ENCODE data around the gene OR5AU1. TPM values are rescaled to one million over a fixed set of nuclear protein-coding genes. Genes with fewer than 3 reads are reported as not detected.
A peak's percentile ranks its signal among the peaks of the same experiment; 100 is the strongest.

Gene OR5AU1
- total and polyA plus RNA-seq, 2 of the 13 experiments (the other 11 are each of a cell fraction or from before 2014, with no cell fraction given), result not detected

- TF ChIP-seq, protein P1, sequence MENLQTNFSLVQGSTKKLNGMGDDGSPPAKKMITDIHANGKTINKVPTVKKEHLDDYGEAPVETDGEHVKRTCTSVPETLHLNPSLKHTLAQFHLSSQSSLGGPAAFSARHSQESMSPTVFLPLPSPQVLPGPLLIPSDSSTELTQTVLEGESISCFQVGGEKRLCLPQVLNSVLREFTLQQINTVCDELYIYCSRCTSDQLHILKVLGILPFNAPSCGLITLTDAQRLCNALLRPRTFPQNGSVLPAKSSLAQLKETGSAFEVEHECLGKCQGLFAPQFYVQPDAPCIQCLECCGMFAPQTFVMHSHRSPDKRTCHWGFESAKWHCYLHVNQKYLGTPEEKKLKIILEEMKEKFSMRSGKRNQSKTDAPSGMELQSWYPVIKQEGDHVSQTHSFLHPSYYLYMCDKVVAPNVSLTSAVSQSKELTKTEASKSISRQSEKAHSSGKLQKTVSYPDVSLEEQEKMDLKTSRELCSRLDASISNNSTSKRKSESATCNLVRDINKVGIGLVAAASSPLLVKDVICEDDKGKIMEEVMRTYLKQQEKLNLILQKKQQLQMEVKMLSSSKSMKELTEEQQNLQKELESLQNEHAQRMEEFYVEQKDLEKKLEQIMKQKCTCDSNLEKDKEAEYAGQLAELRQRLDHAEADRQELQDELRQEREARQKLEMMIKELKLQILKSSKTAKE (CRISPR knock-in tag; IDR thresholded peaks at IDR 0.05; ENCODE audit: borderline replicate concordance), result no peak
- TF ChIP-seq ZBTB14 (CRISPR knock-in tag; IDR thresholded peaks at IDR 0.05), result no peak
- no peak for TF ChIP-seq SATB2 (CRISPR knock-in tag; IDR thresholded peaks at IDR 0.05)
- no peak for TF ChIP-seq NR2C2 (CRISPR knock-in tag; IDR thresholded peaks at IDR 0.05; ENCODE audit: borderline replicate concordance)
- no peak for TF ChIP-seq HCFC1 (IDR thresholded peaks at IDR 0.05; ENCODE audit: low read depth, low read length)
- TF ChIP-seq NFE2L1 (CRISPR knock-in tag; IDR thresholded peaks at IDR 0.05; ENCODE audit: borderline replicate concordance), result peak; percentile 69; the same call in 1 of the 2 replicates
- TF ChIP-seq, protein P2, sequence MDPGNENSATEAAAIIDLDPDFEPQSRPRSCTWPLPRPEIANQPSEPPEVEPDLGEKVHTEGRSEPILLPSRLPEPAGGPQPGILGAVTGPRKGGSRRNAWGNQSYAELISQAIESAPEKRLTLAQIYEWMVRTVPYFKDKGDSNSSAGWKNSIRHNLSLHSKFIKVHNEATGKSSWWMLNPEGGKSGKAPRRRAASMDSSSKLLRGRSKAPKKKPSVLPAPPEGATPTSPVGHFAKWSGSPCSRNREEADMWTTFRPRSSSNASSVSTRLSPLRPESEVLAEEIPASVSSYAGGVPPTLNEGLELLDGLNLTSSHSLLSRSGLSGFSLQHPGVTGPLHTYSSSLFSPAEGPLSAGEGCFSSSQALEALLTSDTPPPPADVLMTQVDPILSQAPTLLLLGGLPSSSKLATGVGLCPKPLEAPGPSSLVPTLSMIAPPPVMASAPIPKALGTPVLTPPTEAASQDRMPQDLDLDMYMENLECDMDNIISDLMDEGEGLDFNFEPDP (CRISPR knock-in tag; conservative IDR thresholded peaks at IDR 0.05), result 0 out of 2 replicates have a peak, but pooled peaks have one; percentile 61
- TF ChIP-seq BRD4 (CRISPR knock-in tag; IDR thresholded peaks at IDR 0.05), result no peak
- TF ChIP-seq GTF3A (CRISPR knock-in tag; conservative IDR thresholded peaks at IDR 0.05), result no peak
- no peak for TF ChIP-seq ZNF737 (CRISPR knock-in tag; IDR thresholded peaks at IDR 0.05; ENCODE audit: borderline replicate concordance)
- no peak for TF ChIP-seq ZNF781 (CRISPR knock-in tag; IDR thresholded peaks at IDR 0.05; ENCODE audit: borderline replicate concordance, not compliant biosample characterization)
- TF ChIP-seq, protein P3, sequence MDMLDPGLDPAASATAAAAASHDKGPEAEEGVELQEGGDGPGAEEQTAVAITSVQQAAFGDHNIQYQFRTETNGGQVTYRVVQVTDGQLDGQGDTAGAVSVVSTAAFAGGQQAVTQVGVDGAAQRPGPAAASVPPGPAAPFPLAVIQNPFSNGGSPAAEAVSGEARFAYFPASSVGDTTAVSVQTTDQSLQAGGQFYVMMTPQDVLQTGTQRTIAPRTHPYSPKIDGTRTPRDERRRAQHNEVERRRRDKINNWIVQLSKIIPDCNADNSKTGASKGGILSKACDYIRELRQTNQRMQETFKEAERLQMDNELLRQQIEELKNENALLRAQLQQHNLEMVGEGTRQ (IDR thresholded peaks at IDR 0.05; ENCODE audit: low read depth, low read length), result no peak
- TF ChIP-seq, protein P3 (CRISPR knock-in tag; IDR thresholded peaks at IDR 0.05; ENCODE audit: borderline replicate concordance), result no peak
- no peak for TF ChIP-seq ZNF33A (CRISPR knock-in tag; IDR thresholded peaks at IDR 0.05; ENCODE audit: borderline replicate concordance)
- no peak for TF ChIP-seq ZNF292 (CRISPR knock-in tag; IDR thresholded peaks at IDR 0.05; ENCODE audit: borderline replicate concordance, low read depth)
- no peak for TF ChIP-seq ZNF629 (CRISPR knock-in tag; conservative IDR thresholded peaks at IDR 0.05)
- TF ChIP-seq ZNF431 (CRISPR knock-in tag; IDR thresholded peaks at IDR 0.05; ENCODE audit: borderline replicate concordance, low read depth), result no peak
- TF ChIP-seq ZKSCAN1 (IDR thresholded peaks at IDR 0.05; ENCODE audit: low read length), result no peak
- no peak for TF ChIP-seq ZNF674 (CRISPR knock-in tag; IDR thresholded peaks at IDR 0.05; ENCODE audit: low read depth)
- 0 out of 2 replicates have a peak, but pooled peaks have one; percentile 23 for TF ChIP-seq ZNF501 (CRISPR knock-in tag; IDR thresholded peaks at IDR 0.05)
Measured at GRCh38 chr14:21192875-21193535, 37.1 kb upstream of the OR5AU1 start (continued).
